BLaER1 treated with 17β-estradiol and CSF1 and Interleukin-3, amounts not matched to agents 10 nM and 100 nM (cell line): ENCODE measurements around the gene WASHC2C.
"Not testable (repeated sequence)": the region's sequence is repeated elsewhere in the genome, so short reads cannot be mapped to it uniquely, and the experiment has no call there.

Experiments
- H3K27ac ChIP-seq, 11 experiments: shearing (Covaris generic); formaldehyde crosslinking; 2 replicates each; pipeline ENCODE4 v1.8.1; 2022
- H3K27me3 ChIP-seq, 11 experiments: shearing (Covaris generic); formaldehyde crosslinking; 2 replicates each; pipeline ENCODE4 v1.8.1; 2022
- H3K36me3 ChIP-seq, 11 experiments: shearing (Covaris generic); formaldehyde crosslinking; 2 replicates each; pipeline ENCODE4 v1.8.1; 2022
- H3K4me1 ChIP-seq, 10 experiments: shearing (Covaris generic); formaldehyde crosslinking; 2 replicates each; pipeline ENCODE4 v1.8.1; 2022
- H3K4me2 ChIP-seq, 11 experiments: shearing (Covaris generic); formaldehyde crosslinking; 2 replicates each; pipeline ENCODE4 v1.8.1; 2022
- H3K4me3 ChIP-seq, 10 experiments: shearing (Covaris generic); formaldehyde crosslinking; 2 replicates each; pipeline ENCODE4 v1.8.1; 2022
- H3K9ac ChIP-seq, 11 experiments: shearing (Covaris generic); formaldehyde crosslinking; 2 replicates each; pipeline ENCODE4 v1.8.1; 2022
- H3K9me3 ChIP-seq, 11 experiments: shearing (Covaris generic); formaldehyde crosslinking; replicated peaks in 1 of 11; 2 replicates each; pipeline ENCODE4 v1.8.1; 2022
- H4K20me1 ChIP-seq, 11 experiments: shearing (Covaris generic); formaldehyde crosslinking; 2 replicates each; pipeline ENCODE4 v1.8.1; 2022

The WASHC2C gene

DNA sequence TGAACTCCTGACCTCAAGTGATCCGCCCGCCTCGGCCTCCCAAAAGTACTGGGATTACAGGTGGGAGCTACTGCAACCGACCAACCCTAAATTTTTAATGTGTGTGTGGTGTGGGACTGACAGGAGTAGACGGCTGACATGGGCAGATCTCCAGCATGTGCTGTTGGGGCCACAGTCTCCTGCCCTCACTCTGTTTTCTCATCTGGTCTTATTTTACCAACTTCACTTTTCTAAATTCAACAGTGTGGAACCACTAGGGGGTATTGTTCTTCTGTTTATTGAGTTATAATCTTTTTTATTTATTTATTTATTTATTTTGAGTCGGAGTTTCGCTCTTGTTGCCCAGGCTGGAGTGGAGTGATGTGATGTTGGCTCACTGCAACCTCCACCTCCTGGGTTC, 14.9 kb downstream of the WASHC2C start:
- H3K27ac ChIP-seq, H3K9me3 ChIP-seq, H3K4me3 ChIP-seq, H3K9ac ChIP-seq, H4K20me1 ChIP-seq, H3K27me3 ChIP-seq, H3K4me2 ChIP-seq, H3K4me1 ChIP-seq: not testable (repeated sequence)
- peaks cover 0 to 33% (median 7%) of the 10 kb centered on the region in 11 experiments; a peak in 9 of 22 replicates for H3K36me3 ChIP-seq

DNA sequence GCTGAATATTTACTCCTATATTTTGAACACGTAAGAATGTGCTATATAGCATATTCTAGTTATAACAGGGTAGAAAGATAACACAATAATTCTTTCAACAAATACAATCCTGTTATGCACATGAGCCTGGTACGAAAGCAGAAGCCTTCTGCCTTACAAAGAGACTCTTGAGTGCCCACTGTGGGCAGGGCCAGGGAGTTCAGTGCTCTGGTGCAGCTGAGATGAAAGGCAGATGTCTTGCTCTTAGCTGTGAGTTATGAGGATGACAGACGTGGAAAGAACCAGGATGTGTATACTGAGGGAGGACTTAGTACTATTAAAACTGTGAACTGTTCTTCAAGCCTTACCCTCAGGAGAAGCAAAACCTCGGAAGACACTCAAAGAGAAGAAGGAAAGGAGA, 24.1 kb downstream of the WASHC2C start:
- H3K4me2 ChIP-seq, H3K9ac ChIP-seq, H3K4me3 ChIP-seq, H4K20me1 ChIP-seq, H3K27me3 ChIP-seq, H3K27ac ChIP-seq, H3K4me1 ChIP-seq, H3K9me3 ChIP-seq: not testable (repeated sequence)
- peaks cover 0 to 43% (median 11%) of the 10 kb centered on the region in 11 experiments; a peak in 16 of 22 replicates for H3K36me3 ChIP-seq

DNA sequence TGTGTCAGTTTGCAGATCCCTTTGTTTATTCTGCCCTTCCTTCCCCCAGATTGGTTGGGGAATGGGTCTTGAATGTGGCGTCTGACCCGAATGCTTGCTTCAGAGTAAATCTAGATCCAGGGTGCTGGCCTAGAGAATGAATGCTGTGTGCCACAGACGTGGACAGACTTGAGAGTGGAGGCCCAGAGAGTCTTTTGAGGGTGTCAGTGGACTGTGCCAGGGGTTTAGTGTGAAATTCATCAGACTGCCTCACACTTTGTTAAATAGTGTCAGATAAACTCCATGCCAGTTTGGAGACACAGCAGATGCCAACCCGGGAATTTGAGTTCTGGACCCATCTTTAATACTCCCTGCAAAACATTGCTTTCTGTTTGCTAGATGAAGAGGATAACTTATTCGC, 25.1 kb downstream of the WASHC2C start:
- not testable (repeated sequence) for H3K4me2 ChIP-seq, H3K9me3 ChIP-seq, H3K9ac ChIP-seq, H3K27ac ChIP-seq, H3K4me3 ChIP-seq, H4K20me1 ChIP-seq, H3K4me1 ChIP-seq, H3K27me3 ChIP-seq
- peaks cover 0 to 38% (median 7%) of the 10 kb centered on the region in 11 experiments; a peak in 15 of 22 replicates for H3K36me3 ChIP-seq

DNA sequence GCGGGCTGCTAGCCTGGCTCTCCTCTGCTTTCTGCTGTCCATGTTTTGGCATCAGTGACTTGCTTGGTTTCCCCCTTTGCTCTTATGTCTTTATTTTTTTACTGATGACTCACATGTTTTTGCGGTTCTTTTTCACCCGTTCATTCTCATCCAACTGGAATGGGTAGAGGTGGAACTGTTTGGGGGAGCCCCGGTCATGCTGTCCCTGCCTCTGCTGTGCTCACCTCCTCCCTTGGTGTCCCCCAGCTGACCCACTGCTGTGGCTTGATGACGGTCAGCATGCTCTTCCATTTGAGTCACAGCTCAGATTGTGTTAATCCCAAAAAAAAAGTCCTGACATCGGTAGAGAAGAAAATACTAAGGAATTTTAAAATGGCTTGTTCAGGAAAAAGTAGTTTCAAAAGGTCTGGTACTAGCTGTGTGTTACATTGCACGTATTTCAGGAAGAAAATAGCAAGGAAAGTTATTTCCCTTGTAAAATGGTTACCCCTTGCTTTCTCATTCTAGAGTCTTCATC, 27.0 kb downstream of the WASHC2C start:
- H3K4me1 ChIP-seq, H3K4me3 ChIP-seq, H3K9me3 ChIP-seq, H3K4me2 ChIP-seq, H3K27me3 ChIP-seq, H3K27ac ChIP-seq, H4K20me1 ChIP-seq, H3K9ac ChIP-seq: not testable (repeated sequence)
- H3K36me3 ChIP-seq, result peaks cover 5 to 44% (median 12%) of the 10 kb centered on the region in 11 experiments; a peak in 21 of 22 replicates

DNA sequence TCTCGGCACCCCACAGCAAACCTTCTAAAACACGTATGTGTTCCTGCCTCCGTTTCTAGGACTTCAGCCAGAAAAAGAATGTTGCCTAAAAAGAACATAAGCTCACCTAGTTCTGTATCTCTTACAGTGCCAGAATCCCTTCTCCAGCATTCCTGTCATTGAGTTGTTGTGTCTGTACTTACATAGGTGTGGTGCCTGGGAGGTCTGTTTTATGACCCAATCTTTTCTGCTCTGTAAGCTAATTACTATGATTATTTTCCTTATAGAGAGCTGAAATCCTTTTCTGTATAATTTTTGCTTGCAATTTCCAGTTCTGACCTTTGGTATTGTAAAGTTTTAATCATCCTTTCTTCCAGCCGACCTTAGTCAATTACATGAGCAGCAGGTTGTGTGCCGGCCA, 28.0 kb downstream of the WASHC2C start:
- not testable (repeated sequence) for H3K4me3 ChIP-seq, H3K4me2 ChIP-seq, H3K9me3 ChIP-seq, H3K27me3 ChIP-seq, H3K4me1 ChIP-seq, H3K27ac ChIP-seq, H3K9ac ChIP-seq, H4K20me1 ChIP-seq
- H3K36me3 ChIP-seq, result peaks cover 5 to 48% (median 12%) of the 10 kb centered on the region in 11 experiments; a peak in 21 of 22 replicates

DNA sequence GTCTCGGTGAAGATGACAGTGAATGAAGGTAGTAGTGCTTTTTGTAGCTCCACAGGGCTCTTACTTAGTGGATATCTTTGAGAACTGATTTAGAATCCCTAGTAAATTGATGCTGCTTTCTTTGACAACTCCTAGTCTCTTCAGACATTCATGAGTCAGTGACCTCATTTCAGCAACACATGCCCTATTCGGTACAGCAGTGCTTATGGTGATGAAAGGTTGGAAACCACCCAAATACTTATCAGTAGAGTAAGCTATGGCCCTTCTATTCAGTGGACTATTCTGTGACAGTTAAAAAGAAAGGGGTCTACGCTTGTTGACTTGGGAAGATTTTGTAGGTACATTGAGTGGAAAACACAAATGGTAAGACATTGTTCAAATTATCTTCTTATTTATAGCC, 29.0 kb downstream of the WASHC2C start:
- H3K27me3 ChIP-seq, H3K27ac ChIP-seq, H3K4me3 ChIP-seq, H3K9ac ChIP-seq, H4K20me1 ChIP-seq, H3K9me3 ChIP-seq, H3K4me2 ChIP-seq, H3K4me1 ChIP-seq: not testable (repeated sequence)
- H3K36me3 ChIP-seq, result peaks cover 5 to 45% (median 12%) of the 10 kb centered on the region in 11 experiments; a peak in 21 of 22 replicates

DNA sequence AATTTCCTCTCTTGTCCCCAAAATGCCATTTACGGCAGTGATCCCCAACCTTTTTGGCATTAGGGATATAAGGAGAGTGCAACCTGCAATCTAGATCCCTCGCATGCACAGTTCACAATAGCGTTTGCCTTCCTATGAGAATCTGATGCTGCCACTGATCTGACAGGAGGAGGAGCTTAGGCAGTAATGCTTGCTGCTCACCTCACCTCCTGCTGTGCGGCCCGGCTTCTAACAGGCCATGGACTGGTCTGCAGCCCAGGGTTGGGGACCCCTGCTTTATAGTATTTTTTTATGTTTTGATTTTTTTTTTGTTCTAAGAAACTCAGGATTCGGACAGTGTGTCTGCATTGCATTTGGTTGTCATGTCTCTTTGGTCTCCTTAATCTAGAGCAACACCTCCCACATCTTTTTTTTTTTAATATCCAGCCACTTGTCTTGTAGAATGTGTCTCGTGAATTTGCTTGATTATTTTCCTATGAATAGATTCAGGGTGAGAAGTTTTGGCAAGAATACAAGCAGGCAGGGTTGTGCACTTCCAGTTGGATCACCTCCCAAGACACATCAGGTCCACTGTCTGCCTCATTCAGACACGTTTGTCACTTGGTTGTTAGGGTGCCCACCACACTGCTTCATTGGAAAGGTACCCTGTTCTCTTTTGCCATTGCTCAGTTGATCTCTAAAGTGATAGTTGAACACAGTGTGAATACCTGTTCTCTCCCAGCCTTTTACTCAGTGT, 30.8 kb downstream of the WASHC2C start:
- H3K36me3 ChIP-seq, result peaks cover 5 to 47% (median 10%) of the 10 kb centered on the region in 11 experiments; a peak in 21 of 22 replicates
- not testable (repeated sequence) for H3K27ac ChIP-seq, H3K9ac ChIP-seq, H3K27me3 ChIP-seq, H3K4me2 ChIP-seq, H3K4me3 ChIP-seq, H4K20me1 ChIP-seq, H3K9me3 ChIP-seq, H3K4me1 ChIP-seq

DNA sequence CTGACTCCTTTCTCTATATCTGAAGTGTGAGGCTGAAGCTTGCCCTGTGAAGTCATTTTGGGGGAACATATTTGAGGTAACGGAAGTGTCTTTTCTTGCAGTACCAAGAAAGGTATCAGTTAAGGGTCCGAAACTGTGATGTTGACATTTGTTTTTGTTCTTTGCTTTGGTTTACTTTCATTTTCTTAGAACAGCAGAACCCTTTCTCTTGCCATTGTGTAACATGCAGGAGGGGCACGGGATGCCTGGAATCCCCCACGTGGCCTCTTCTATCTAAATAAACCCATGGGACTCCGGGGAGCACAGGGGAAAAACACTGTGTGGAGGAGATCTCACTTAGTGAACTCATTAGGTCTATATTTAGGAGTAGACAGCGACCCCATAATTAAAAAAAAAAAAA, 34.6 kb downstream of the WASHC2C start:
- not testable (repeated sequence) for H3K4me3 ChIP-seq, H3K27ac ChIP-seq, H3K9me3 ChIP-seq, H3K4me1 ChIP-seq, H3K27me3 ChIP-seq, H3K4me2 ChIP-seq, H3K9ac ChIP-seq, H4K20me1 ChIP-seq
- peaks cover 5 to 28% (median 7%) of the 10 kb centered on the region in 11 experiments; a peak in 21 of 22 replicates for H3K36me3 ChIP-seq

DNA sequence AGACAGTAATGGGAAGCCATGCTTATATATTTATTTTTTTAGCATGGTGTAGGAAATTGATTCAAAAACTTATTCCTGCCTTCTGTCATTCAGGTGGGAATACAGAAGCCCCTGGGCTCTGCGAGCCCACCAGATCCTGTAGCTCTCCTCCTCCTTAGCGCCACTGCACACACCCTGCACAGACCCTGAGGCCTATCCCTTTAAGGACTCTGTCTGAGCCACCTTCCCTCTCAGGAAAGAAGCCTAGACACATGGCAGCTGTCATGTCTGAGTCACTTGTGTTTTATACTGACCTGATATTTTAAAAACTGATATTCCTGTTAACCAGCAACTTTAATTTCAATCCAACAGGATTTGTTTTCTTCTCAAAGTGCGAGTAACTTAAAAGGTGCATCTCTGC, 36.0 kb downstream of the WASHC2C start:
- not testable (repeated sequence) for H4K20me1 ChIP-seq, H3K27me3 ChIP-seq, H3K27ac ChIP-seq, H3K4me3 ChIP-seq, H3K4me2 ChIP-seq, H3K9me3 ChIP-seq, H3K4me1 ChIP-seq, H3K9ac ChIP-seq
- peaks cover 0 to 23% (median 0%) of the 10 kb centered on the region in 11 experiments; a peak in 9 of 22 replicates for H3K36me3 ChIP-seq

DNA sequence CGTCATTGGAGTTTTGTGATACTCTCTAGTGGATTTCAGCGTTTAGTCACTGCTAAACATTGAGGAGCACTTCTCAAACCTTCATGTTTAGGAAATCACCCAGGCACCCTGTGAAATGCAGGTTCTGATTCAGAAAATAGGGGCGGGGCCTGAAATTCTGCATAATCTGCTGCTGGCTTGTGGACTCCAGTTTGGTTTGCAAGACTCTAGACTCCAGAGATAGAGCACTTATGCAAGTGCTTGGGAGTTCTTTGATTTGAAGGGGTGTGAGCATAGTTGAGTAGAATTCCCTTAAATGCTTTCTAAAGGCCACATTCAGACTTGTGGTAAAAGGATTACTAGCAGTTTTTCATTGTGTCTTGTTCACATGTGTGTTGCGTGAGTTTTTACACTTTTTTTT, 41.3 kb downstream of the WASHC2C start:
- not testable (repeated sequence) for H4K20me1 ChIP-seq, H3K4me1 ChIP-seq, H3K27ac ChIP-seq, H3K9ac ChIP-seq, H3K27me3 ChIP-seq, H3K9me3 ChIP-seq, H3K4me2 ChIP-seq, H3K4me3 ChIP-seq
- peaks cover 0 to 31% (median 3%) of the 10 kb centered on the region in 11 experiments; a peak in 13 of 22 replicates for H3K36me3 ChIP-seq

DNA sequence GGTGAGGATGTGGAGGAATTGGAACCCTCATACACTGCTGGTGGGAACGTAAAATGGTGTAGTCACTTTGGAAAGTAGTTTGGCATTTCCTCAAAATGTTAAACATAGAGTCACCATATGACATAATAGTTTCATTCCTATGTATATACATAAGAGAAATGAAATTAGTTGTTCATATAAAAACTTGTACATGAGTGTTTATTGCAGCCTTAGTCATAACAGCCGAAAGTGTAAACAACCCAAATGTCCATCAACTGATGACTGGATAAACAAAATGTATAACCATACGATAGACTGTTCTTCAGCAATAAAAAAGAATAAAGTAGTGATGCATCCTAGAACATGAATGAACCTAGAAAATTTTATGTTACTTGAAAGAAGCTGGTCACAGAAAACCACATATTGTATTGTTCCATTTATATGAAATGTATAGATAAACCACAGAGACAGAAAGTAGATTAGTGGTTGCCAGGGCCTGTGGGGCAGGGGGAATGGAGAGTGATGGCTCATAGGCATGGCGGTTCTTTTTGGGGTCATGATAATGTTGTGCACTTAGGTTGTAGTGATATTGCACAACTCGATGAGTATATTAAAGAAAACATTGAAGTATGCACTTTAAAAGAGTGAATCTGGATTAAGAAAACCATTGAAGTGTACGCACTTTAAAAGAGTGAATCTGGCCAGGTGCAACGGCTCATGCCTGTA, 44.8 kb downstream of the WASHC2C start:
- H3K4me2 ChIP-seq, H4K20me1 ChIP-seq, H3K27me3 ChIP-seq, H3K9ac ChIP-seq, H3K27ac ChIP-seq, H3K9me3 ChIP-seq, H3K4me3 ChIP-seq, H3K4me1 ChIP-seq: not testable (repeated sequence)
- H3K36me3 ChIP-seq, result peaks cover 0 to 38% (median 4%) of the 10 kb centered on the region in 11 experiments; a peak in 11 of 22 replicates

DNA sequence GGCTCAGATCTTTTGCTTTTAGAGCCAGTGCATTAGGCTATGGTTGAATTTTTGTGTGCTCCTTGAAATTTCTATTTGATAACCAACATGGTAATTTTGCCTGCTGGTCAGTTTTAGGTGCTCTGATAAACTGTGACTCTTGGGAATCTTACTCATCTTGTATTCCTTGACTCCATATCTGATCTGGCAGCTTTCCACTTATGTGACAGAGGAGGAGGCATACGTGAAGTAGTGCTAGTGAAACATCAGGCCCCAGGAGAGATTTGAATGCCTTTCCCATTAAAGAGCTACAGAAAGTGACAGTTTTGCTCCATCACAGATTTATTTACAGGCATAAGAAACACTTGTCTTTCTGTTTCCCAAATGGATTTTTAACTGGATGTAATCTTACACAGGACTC, 59.2 kb downstream of the WASHC2C start:
- not testable (repeated sequence) for H3K9me3 ChIP-seq, H3K9ac ChIP-seq, H3K4me1 ChIP-seq, H4K20me1 ChIP-seq, H3K4me3 ChIP-seq, H3K27me3 ChIP-seq, H3K4me2 ChIP-seq, H3K27ac ChIP-seq
- peaks cover 10 to 65% (median 37%) of the 10 kb centered on the region in 11 experiments; a peak in 20 of 22 replicates for H3K36me3 ChIP-seq

DNA sequence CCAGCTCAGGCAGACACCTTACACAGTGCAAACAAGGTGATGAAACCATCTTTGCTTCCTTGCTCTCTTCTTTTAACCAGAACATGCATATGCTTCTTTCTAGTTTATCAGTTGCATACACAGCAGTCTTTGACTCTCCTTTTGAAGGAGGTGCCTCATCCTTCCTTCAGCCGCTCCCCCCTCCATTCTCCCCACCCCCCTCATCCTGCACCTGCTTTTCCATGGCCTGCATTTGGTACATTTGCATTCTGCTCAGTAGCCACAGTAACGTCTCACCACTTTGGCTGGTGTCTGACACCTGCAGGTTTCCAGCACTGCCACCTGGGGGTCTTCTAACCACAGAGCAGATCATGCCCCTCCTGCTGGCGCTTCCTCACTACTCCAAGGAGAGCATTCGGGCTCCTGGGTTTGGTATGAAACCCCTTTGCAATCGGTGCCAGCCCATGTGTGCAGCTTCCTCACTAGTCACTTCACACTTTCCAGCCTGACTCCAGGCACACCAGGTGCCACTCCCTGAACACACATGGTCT, 60.2 kb downstream of the WASHC2C start:
- not testable (repeated sequence) for H3K9ac ChIP-seq, H3K4me3 ChIP-seq, H3K4me1 ChIP-seq, H3K27ac ChIP-seq, H3K4me2 ChIP-seq, H3K9me3 ChIP-seq, H4K20me1 ChIP-seq, H3K27me3 ChIP-seq
- H3K36me3 ChIP-seq, result peaks cover 15 to 76% (median 45%) of the 10 kb centered on the region in 11 experiments; a peak in 20 of 22 replicates

DNA sequence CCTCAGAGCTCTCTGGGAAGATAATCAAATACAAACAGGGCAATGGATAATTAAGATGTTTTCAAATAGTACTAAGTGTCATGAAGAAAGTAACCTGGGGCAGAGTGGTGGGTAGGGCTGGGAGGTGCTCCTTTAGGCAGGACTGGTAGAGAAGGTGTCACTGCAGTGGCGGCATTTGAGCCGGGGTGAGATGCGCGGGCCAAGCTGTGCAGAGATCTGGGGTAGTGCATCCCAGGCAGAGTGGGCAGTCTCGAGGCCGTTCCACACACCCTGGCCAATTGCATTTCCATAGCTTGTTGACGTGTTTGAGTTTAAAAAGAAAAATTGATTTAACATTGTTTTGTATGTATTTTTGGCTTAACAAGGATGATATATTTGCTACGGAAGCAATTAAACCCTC, 62.9 kb downstream of the WASHC2C start:
- not testable (repeated sequence) for H4K20me1 ChIP-seq, H3K9ac ChIP-seq, H3K27me3 ChIP-seq, H3K27ac ChIP-seq, H3K4me2 ChIP-seq, H3K4me1 ChIP-seq, H3K9me3 ChIP-seq, H3K4me3 ChIP-seq
- H3K36me3 ChIP-seq, result peaks cover 18 to 80% (median 50%) of the 10 kb centered on the region in 11 experiments; a peak in 20 of 22 replicates
